ENCODE measurements around the gene BLOC1S6. TPM values are rescaled to one million over a fixed set of nuclear protein-coding genes. Genes with fewer than 3 reads are reported as not detected.
"Not testable (repeated sequence)": the region's sequence is repeated elsewhere in the genome, so short reads cannot be mapped to it uniquely, and the experiment has no call there.

Gene BLOC1S6
- total RNA-seq, 5 donors from 2014 or later (not counting 1 experiment from before 2014, with no cell fraction given): 37.5 to 59.5 (median 40.5) TPM

GRCh38 chr15:45647828-45648227 lies 60.6 kb downstream of the BLOC1S6 start:
- 100% methylated on average over 5 of the region's 6 CpGs for WGBS (ENCODE audit: insufficient coverage)
- no peaks in the 10 kb centered on the region for H3K27me3 ChIP-seq (replicated peaks in 1 of 2; ENCODE audit: control insufficient read depth in 2 of 2, extremely low read depth in 1 of 2, insufficient read depth in 2 of 2, low read length in 1 of 2)
- Mint-ChIP-seq H3K4me1 (peaks cover 63 to 71% (median 67%) of the 10 kb centered on the region in 3 donors), H3K4me3 (no peak overlapping the region), H3K27me3 (no peaks in the 10 kb centered on the region), H3K27ac (no peak overlapping the region), H3K36me3 (peaks cover 24% of the 10 kb centered on the region), H3K9me3 (no peaks in the 10 kb centered on the region)
- no peak for DNase-seq
- no peak for ATAC-seq (replicated peaks in 1 of 4)
- H3K4me1 ChIP-seq (ENCODE audit: control insufficient read depth in 1 of 2, extremely low read depth in 1 of 2, insufficient read depth in 2 of 2, low read length in 2 of 2): peaks cover 6 to 36% of the 10 kb centered on the region in 2 experiments
- POLR2A ChIA-PET: interaction anchor here (0.7 to 1.0 kb wide), 2 partner anchors 10 to 621 kb away, joined by 4 read pairs; no protein-coding TSS in a partner anchor
- CTCF ChIA-PET: interaction anchor here in 1 of 2 donors (0.7 kb wide), 1 partner anchor 59 kb away, joined by 3 read pairs; no protein-coding TSS in a partner anchor
- no peak overlapping the region for H3K4me3 ChIP-seq (ENCODE audit: control insufficient read depth in 1 of 2, extremely low read depth in 1 of 2, low read length in 1 of 2)
- no peak overlapping the region for H3K27ac ChIP-seq (ENCODE audit: low read length)
- no peaks in the 10 kb centered on the region for H3K9me3 ChIP-seq
- no peaks in the 10 kb centered on the region for H3K36me3 ChIP-seq (ENCODE audit: control insufficient read depth in 2 of 2, extremely low read depth in 1 of 2, insufficient read depth in 1 of 2, low read length in 1 of 2)

GRCh38 chr15:45648521-45649200 lies 61.5 kb downstream of the BLOC1S6 start:
- H3K27me3 Mint-ChIP-seq: no peaks in the 10 kb centered on the region
- H3K9me3 Mint-ChIP-seq: no peaks in the 10 kb centered on the region
- no peak overlapping the region for H3K27ac Mint-ChIP-seq
- Histone ChIP-seq H3K4me1 (ENCODE audit: control insufficient read depth in 1 of 2, extremely low read depth in 1 of 2, insufficient read depth in 2 of 2, low read length in 2 of 2) (peaks cover 6 to 39% of the 10 kb centered on the region in 2 experiments), H3K36me3 (ENCODE audit: control insufficient read depth in 2 of 2, extremely low read depth in 1 of 2, insufficient read depth in 1 of 2, low read length in 1 of 2) (no peaks in the 10 kb centered on the region), H3K9me3 (no peaks in the 10 kb centered on the region), H3K4me3 (ENCODE audit: control insufficient read depth in 1 of 2, extremely low read depth in 1 of 2, low read length in 1 of 2) (no peak overlapping the region), H3K27ac (ENCODE audit: low read length) (no peak overlapping the region), H3K27me3 (replicated peaks in 1 of 2; ENCODE audit: control insufficient read depth in 2 of 2, extremely low read depth in 1 of 2, insufficient read depth in 2 of 2, low read length in 1 of 2) (no peaks in the 10 kb centered on the region)
- ChIA-PET POLR2A (interaction anchor here in 1 of 2 donors (0.5 kb wide), 1 partner anchor 12 kb away, joined by 3 read pairs; no protein-coding TSS in a partner anchor), CTCF (no interaction called here)
- peaks cover 25% of the 10 kb centered on the region for H3K36me3 Mint-ChIP-seq
- peaks cover 68 to 71% (median 69%) of the 10 kb centered on the region in 3 donors for H3K4me1 Mint-ChIP-seq
- H3K4me3 Mint-ChIP-seq: peak overlapping the region in 1 of 3 donors; percentile 25
- WGBS (ENCODE audit: insufficient coverage): 86% methylated on average over 4 of the region's 4 CpGs
- DNase-seq (no peak), ATAC-seq (replicated peaks in 1 of 4) (no peak)

- peaks cover 65 to 71% (median 70%) of the 10 kb centered on the region in 3 donors for H3K4me1 Mint-ChIP-seq
- H3K9me3 Mint-ChIP-seq; H3K27me3 ChIP-seq (replicated peaks in 1 of 2; ENCODE audit: control insufficient read depth in 2 of 2, extremely low read depth in 1 of 2, insufficient read depth in 2 of 2, low read length in 1 of 2); H3K27ac Mint-ChIP-seq; H3K9me3 ChIP-seq; H3K36me3 ChIP-seq (ENCODE audit: control insufficient read depth in 2 of 2, extremely low read depth in 1 of 2, insufficient read depth in 1 of 2, low read length in 1 of 2); CTCF ChIA-PET; ATAC-seq (replicated peaks in 1 of 4); H3K4me3 ChIP-seq (ENCODE audit: control insufficient read depth in 1 of 2, extremely low read depth in 1 of 2, low read length in 1 of 2); H3K27ac ChIP-seq (ENCODE audit: low read length); DNase-seq; H3K27me3 Mint-ChIP-seq; POLR2A ChIA-PET; H3K4me3 Mint-ChIP-seq: not testable (repeated sequence)
- H3K4me1 ChIP-seq (ENCODE audit: control insufficient read depth in 1 of 2, extremely low read depth in 1 of 2, insufficient read depth in 2 of 2, low read length in 2 of 2): peaks cover 3 to 41% of the 10 kb centered on the region in 2 experiments
- 93% methylated on average over 10 of the region's 11 CpGs for WGBS (ENCODE audit: insufficient coverage)
- H3K36me3 Mint-ChIP-seq: peaks cover 23% of the 10 kb centered on the region
Measured at GRCh38 chr15:45650007-45650406, 62.8 kb downstream of the BLOC1S6 start.

GRCh38 chr15:45650889-45651525 lies 63.8 kb downstream of the BLOC1S6 start:
- ChIA-PET POLR2A (no interaction called here), CTCF (interaction anchor here in 1 of 2 donors (0.6 kb wide), 1 partner anchor 1418 kb away, joined by 3 read pairs; no protein-coding TSS in a partner anchor)
- peaks cover 0 to 4% (median 0%) of the 10 kb centered on the region in 3 donors for H3K9me3 Mint-ChIP-seq
- H3K27ac Mint-ChIP-seq: no peak overlapping the region
- no peak overlapping the region for H3K27ac ChIP-seq (ENCODE audit: low read length)
- peaks cover 23% of the 10 kb centered on the region for H3K36me3 Mint-ChIP-seq
- H3K4me3 ChIP-seq (ENCODE audit: control insufficient read depth in 1 of 2, extremely low read depth in 1 of 2, low read length in 1 of 2): no peak overlapping the region
- peaks cover 55 to 66% (median 64%) of the 10 kb centered on the region in 3 donors for H3K4me1 Mint-ChIP-seq
- H3K9me3 ChIP-seq: no peaks in the 10 kb centered on the region
- H3K27me3 Mint-ChIP-seq: no peaks in the 10 kb centered on the region
- no peak for DNase-seq
- 98% methylated on average over 33 of the region's 35 CpGs for WGBS (ENCODE audit: insufficient coverage)
- peaks cover 0 to 34% of the 10 kb centered on the region in 2 experiments for H3K4me1 ChIP-seq (ENCODE audit: control insufficient read depth in 1 of 2, extremely low read depth in 1 of 2, insufficient read depth in 2 of 2, low read length in 2 of 2)
- no peaks in the 10 kb centered on the region for H3K27me3 ChIP-seq (replicated peaks in 1 of 2; ENCODE audit: control insufficient read depth in 2 of 2, extremely low read depth in 1 of 2, insufficient read depth in 2 of 2, low read length in 1 of 2)
- H3K36me3 ChIP-seq (ENCODE audit: control insufficient read depth in 2 of 2, extremely low read depth in 1 of 2, insufficient read depth in 1 of 2, low read length in 1 of 2): no peaks in the 10 kb centered on the region
- no peak for ATAC-seq (replicated peaks in 1 of 4)
- no peak overlapping the region for H3K4me3 Mint-ChIP-seq

GRCh38 chr15:45653702-45654424 lies 66.7 kb downstream of the BLOC1S6 start:
- Mint-ChIP-seq H3K9me3 (peaks cover 0 to 4% (median 0%) of the 10 kb centered on the region in 3 donors), H3K27me3 (no peaks in the 10 kb centered on the region), H3K4me3 (no peak overlapping the region), H3K36me3 (peaks cover 20% of the 10 kb centered on the region), H3K4me1 (peaks cover 54 to 67% (median 65%) of the 10 kb centered on the region in 3 donors), H3K27ac (no peak overlapping the region)
- Histone ChIP-seq H3K4me1 (ENCODE audit: control insufficient read depth in 1 of 2, extremely low read depth in 1 of 2, insufficient read depth in 2 of 2, low read length in 2 of 2) (peaks cover 0 to 22% of the 10 kb centered on the region in 2 experiments), H3K27ac (ENCODE audit: low read length) (no peak overlapping the region), H3K9me3 (no peaks in the 10 kb centered on the region), H3K27me3 (replicated peaks in 1 of 2; ENCODE audit: control insufficient read depth in 2 of 2, extremely low read depth in 1 of 2, insufficient read depth in 2 of 2, low read length in 1 of 2) (no peaks in the 10 kb centered on the region), H3K36me3 (ENCODE audit: control insufficient read depth in 2 of 2, extremely low read depth in 1 of 2, insufficient read depth in 1 of 2, low read length in 1 of 2) (peaks cover 0 to 4% of the 10 kb centered on the region in 2 donors), H3K4me3 (ENCODE audit: control insufficient read depth in 1 of 2, extremely low read depth in 1 of 2, low read length in 1 of 2) (no peak overlapping the region)
- ChIA-PET POLR2A (no interaction called here), CTCF (no interaction called here)
- WGBS (ENCODE audit: insufficient coverage): no CpG with 5 or more reads among the region's 3 CpGs
- no peak for DNase-seq
- no peak for ATAC-seq (replicated peaks in 1 of 4)

GRCh38 chr15:45654749-45655148 lies 67.6 kb downstream of the BLOC1S6 start:
- DNase-seq (no peak), ATAC-seq (replicated peaks in 1 of 4) (no peak)
- Mint-ChIP-seq H3K36me3 (peaks cover 24% of the 10 kb centered on the region), H3K27me3 (no peaks in the 10 kb centered on the region), H3K4me3 (no peak overlapping the region), H3K27ac (no peak overlapping the region), H3K4me1 (peaks cover 50 to 66% (median 65%) of the 10 kb centered on the region in 3 donors), H3K9me3 (peaks cover 0 to 4% (median 0%) of the 10 kb centered on the region in 3 donors)
- POLR2A ChIA-PET: no interaction called here
- WGBS (ENCODE audit: insufficient coverage): no CpG with 5 or more reads among the region's 6 CpGs
- CTCF ChIA-PET: no interaction called here
- no peaks in the 10 kb centered on the region for H3K27me3 ChIP-seq (replicated peaks in 1 of 2; ENCODE audit: control insufficient read depth in 2 of 2, extremely low read depth in 1 of 2, insufficient read depth in 2 of 2, low read length in 1 of 2)
- peaks cover 0 to 17% of the 10 kb centered on the region in 2 experiments for H3K4me1 ChIP-seq (ENCODE audit: control insufficient read depth in 1 of 2, extremely low read depth in 1 of 2, insufficient read depth in 2 of 2, low read length in 2 of 2)
- H3K36me3 ChIP-seq (ENCODE audit: control insufficient read depth in 2 of 2, extremely low read depth in 1 of 2, insufficient read depth in 1 of 2, low read length in 1 of 2): peaks cover 0 to 12% of the 10 kb centered on the region in 2 donors
- no peak overlapping the region for H3K27ac ChIP-seq (ENCODE audit: low read length)
- H3K9me3 ChIP-seq: no peaks in the 10 kb centered on the region
- no peak overlapping the region for H3K4me3 ChIP-seq (ENCODE audit: control insufficient read depth in 1 of 2, extremely low read depth in 1 of 2, low read length in 1 of 2)
